Measurements from ENCODE around the gene GABRA4. TPM values are rescaled to one million over a fixed set of nuclear protein-coding genes. Genes with fewer than 3 reads are reported as not detected.

GABRA4 gene
- total RNA-seq, 4 donors from 2014 or later: 0.02 TPM; not detected in 3

- DNase-seq (no peak), ATAC-seq (no peak)
- Histone ChIP-seq H3K4me3 (no peak overlapping the region), H3K27ac (no peak overlapping the region), H3K9me3 (no peaks in the 10 kb centered on the region), H3K27me3 (no peaks in the 10 kb centered on the region), H3K4me1 (no peaks in the 10 kb centered on the region), H3K36me3 (no peaks in the 10 kb centered on the region)
- TF ChIP-seq, protein P1, sequence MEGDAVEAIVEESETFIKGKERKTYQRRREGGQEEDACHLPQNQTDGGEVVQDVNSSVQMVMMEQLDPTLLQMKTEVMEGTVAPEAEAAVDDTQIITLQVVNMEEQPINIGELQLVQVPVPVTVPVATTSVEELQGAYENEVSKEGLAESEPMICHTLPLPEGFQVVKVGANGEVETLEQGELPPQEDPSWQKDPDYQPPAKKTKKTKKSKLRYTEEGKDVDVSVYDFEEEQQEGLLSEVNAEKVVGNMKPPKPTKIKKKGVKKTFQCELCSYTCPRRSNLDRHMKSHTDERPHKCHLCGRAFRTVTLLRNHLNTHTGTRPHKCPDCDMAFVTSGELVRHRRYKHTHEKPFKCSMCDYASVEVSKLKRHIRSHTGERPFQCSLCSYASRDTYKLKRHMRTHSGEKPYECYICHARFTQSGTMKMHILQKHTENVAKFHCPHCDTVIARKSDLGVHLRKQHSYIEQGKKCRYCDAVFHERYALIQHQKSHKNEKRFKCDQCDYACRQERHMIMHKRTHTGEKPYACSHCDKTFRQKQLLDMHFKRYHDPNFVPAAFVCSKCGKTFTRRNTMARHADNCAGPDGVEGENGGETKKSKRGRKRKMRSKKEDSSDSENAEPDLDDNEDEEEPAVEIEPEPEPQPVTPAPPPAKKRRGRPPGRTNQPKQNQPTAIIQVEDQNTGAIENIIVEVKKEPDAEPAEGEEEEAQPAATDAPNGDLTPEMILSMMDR (IDR thresholded peaks at IDR 0.05 in 4 of 5, conservative IDR thresholded peaks at IDR 0.05 in 1 of 5): no peak
- TF ChIP-seq POLR2A (IDR thresholded peaks at IDR 0.05): no peak
- intact Hi-C loops (cut with DNase I; ENCODE audit: low total_unique reads) (no loop called here), in situ Hi-C loops (cut with MboI; ENCODE audit: low sequenced_read_pairs in 4 of 4) (no loop called here)
These were observed 20.0 kb upstream of the GABRA4 start for GRCh38 chr4:47013373-47013772.

- intact Hi-C loops (cut with DNase I; ENCODE audit: low total_unique reads): no loop called here
- Histone ChIP-seq H3K4me1 (no peaks in the 10 kb centered on the region), H3K9me3 (no peaks in the 10 kb centered on the region), H3K27ac (no peak overlapping the region), H3K36me3 (no peaks in the 10 kb centered on the region), H3K27me3 (no peaks in the 10 kb centered on the region), H3K4me3 (no peak overlapping the region)
- in situ Hi-C loops (cut with MboI; ENCODE audit: low sequenced_read_pairs in 4 of 4): no loop called here
- ATAC-seq (no peak), DNase-seq (no peak)
- TF ChIP-seq, protein P1 (IDR thresholded peaks at IDR 0.05 in 4 of 5, conservative IDR thresholded peaks at IDR 0.05 in 1 of 5): no peak
- no peak for TF ChIP-seq POLR2A (IDR thresholded peaks at IDR 0.05)
These were observed 19.3 kb upstream of the GABRA4 start for GRCh38 chr4:47012676-47013075.

- Histone ChIP-seq H3K9me3 (no peaks in the 10 kb centered on the region), H3K4me3 (no peak overlapping the region), H3K36me3 (no peaks in the 10 kb centered on the region), H3K27me3 (no peaks in the 10 kb centered on the region), H3K4me1 (no peaks in the 10 kb centered on the region), H3K27ac (no peak overlapping the region)
- intact Hi-C loops (cut with DNase I; ENCODE audit: low total_unique reads) (no loop called here), in situ Hi-C loops (cut with MboI; ENCODE audit: low sequenced_read_pairs in 4 of 4) (no loop called here)
- DNase-seq: no peak
- no peak for ATAC-seq
- TF ChIP-seq POLR2A (IDR thresholded peaks at IDR 0.05): no peak
- TF ChIP-seq, protein P1 (IDR thresholded peaks at IDR 0.05 in 4 of 5, conservative IDR thresholded peaks at IDR 0.05 in 1 of 5): no peak
These were observed 17.6 kb upstream of the GABRA4 start for GRCh38 chr4:47010912-47011446.

DNA sequence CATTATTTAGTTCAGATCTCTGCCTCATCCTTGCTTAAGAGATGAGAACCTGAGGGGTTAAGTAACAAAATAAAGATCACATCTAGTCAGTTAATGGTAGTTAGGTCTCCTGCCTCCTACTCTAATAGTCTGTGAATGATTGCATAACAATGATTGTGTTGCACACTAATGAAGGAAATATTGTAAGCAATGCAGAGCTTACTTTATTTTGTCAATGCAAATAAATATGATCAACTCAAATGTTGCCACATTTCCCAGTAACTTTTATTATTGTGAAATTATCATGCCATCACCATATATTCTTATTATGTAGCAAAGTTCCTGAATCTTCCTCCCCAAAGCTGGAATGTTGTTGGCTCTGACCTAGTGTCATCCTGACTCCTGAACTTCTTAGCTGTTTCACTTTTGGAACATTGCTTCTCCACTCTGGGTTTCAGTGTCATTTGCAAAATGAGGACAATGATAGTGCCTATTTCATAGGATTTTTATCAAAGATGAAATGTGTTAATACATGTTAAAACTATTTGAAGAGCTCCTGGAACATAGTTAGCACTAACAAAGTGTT lies 17.0 kb upstream of the GABRA4 start:
- no peaks in the 10 kb centered on the region for H3K9me3 ChIP-seq
- H3K4me3 ChIP-seq: no peak overlapping the region
- H3K4me1 ChIP-seq: no peaks in the 10 kb centered on the region
- intact Hi-C loops (cut with DNase I; ENCODE audit: low total_unique reads) (no loop called here), in situ Hi-C loops (cut with MboI; ENCODE audit: low sequenced_read_pairs in 4 of 4) (no loop called here)
- no peak overlapping the region for H3K27ac ChIP-seq
- no peak for ATAC-seq
- H3K36me3 ChIP-seq: no peaks in the 10 kb centered on the region
- no peak for DNase-seq
- no peaks in the 10 kb centered on the region for H3K27me3 ChIP-seq
- no peak for TF ChIP-seq POLR2A (IDR thresholded peaks at IDR 0.05)

- TF ChIP-seq, protein P1 (IDR thresholded peaks at IDR 0.05 in 4 of 5, conservative IDR thresholded peaks at IDR 0.05 in 1 of 5): no peak
- TF ChIP-seq POLR2A (IDR thresholded peaks at IDR 0.05): no peak
- H3K27me3 ChIP-seq: no peaks in the 10 kb centered on the region
- no peak overlapping the region for H3K27ac ChIP-seq
- DNase-seq (no peak), ATAC-seq (no peak)
- intact Hi-C loops (cut with DNase I; ENCODE audit: low total_unique reads) (no loop called here), in situ Hi-C loops (cut with MboI; ENCODE audit: low sequenced_read_pairs in 4 of 4) (no loop called here)
- no peaks in the 10 kb centered on the region for H3K36me3 ChIP-seq
- H3K4me1 ChIP-seq: no peaks in the 10 kb centered on the region
- no peak overlapping the region for H3K4me3 ChIP-seq
- H3K9me3 ChIP-seq: no peaks in the 10 kb centered on the region
These were observed 9.2 kb upstream of the GABRA4 start for GRCh38 chr4:47002580-47002979.

All from gastrocnemius medialis (tissue), 4 donors.